HG02973 (cell line): ENCODE data around the gene PTGIR.

ENCODE experiments used
- ATAC-seq: cut with Tn5 transposase; IDR thresholded peaks from one replicate; pipeline ENCODE4 v1.9.1; 2021; ENCODE audit warnings: moderate library complexity; ENCODE audit not compliant: unreplicated experiment

Gene PTGIR

GRCh38 chr19:46616631-46617322 is 8.1 kb downstream of the PTGIR start:
- no peak for ATAC-seq

DNA sequence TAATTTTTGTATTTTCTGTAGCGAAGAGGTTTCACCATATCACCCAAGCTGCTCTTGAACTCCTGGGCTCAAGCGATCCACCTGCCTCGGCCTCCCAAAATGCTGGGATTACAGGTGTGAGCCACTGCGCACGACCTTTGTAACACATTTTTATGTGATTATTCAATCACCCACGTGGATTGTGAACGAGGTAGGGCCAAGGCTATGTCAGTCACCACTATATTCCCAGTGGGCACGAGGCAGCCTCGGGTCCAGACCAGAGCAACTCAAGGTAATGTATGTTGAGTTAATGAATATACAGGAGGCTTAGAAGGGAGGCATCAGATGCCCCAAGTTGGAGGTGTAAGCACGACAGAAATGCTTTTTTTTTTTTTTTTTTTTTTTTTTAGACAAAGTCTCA is 8.9 kb downstream of the PTGIR start:
- ATAC-seq = no peak

DNA sequence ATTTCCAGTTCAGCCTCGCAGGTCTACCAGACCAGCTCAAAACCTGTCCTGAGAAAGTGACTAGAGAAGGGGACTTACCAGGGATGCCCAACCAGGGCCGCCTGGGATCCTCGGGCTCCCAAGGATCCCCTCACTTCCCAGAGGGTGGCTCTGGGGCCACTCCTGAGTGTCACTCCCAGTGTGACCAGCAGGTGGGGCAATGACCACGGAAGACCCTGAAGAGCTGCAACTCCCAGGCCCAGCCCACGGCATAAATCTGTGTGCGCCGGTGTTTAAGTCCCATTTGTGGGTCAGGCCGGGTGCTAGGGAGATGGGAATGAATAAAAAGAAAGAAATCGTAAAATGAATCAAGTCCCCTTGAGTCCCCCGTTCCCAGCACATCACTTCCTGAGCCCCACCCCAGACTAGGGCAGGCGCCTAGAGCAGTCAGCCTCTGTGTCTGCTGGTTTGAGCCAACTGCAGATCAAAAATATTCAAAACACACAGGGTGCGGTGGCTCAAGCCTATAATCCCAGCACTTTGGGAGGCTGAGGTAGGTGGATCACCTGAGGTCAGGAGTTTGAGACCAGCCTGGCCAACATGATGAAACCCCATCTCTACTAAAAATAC is 10.7 kb downstream of the PTGIR start:
- ATAC-seq = no peak

GRCh38 chr19:46613525-46613924 is 11.4 kb downstream of the PTGIR start:
- ATAC-seq = no peak

DNA sequence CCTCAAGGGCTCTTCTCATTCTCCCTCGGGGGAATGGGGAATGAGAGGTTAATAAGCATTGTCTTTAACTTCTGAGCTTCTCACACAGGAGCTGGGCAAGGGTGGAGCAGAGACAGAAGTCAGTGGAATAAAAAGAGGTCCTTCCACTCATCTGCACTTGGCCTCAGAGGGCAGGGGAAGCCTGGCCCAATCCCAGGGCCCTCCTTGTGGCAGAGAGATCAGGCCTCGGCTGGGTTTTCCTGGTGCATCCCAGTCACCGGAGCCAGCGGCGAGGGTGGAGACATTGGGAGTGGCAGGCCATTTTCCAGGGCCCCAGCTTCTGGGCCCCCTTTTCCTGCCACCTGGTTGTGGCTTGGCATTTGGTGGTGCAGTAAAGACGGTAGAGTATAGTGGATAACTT is 13.1 kb downstream of the PTGIR start:
- no peak for ATAC-seq

- ATAC-seq = no peak
Observed at GRCh38 chr19:46610851-46611770, 13.8 kb downstream of the PTGIR start.

GRCh38 chr19:46610413-46610775 is 14.5 kb downstream of the PTGIR start:
- no peak for ATAC-seq

GRCh38 chr19:46609511-46610412 is 15.1 kb downstream of the PTGIR start:
- ATAC-seq = no peak

GRCh38 chr19:46608581-46609345 is 16.1 kb downstream of the PTGIR start:
- ATAC-seq = no peak

DNA sequence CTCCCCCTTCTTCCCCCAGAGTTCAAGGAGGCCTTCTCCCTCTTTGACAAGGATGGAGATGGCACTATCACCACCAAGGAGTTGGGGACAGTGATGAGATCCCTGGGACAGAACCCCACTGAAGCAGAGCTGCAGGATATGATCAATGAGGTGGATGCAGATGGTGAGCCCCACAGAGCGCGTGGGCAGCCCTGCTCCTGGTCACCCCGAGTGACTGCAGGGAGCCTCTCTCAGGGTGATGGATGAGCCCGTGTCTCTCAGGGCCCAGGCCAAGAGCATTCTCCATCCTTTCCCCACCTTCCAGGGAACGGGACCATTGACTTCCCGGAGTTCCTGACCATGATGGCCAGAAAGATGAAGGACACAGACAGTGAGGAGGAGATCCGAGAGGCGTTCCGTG is 16.7 kb downstream of the PTGIR start:
- no peak for ATAC-seq

GRCh38 chr19:46607448-46607841 is 17.4 kb downstream of the PTGIR start:
- ATAC-seq = no peak

DNA sequence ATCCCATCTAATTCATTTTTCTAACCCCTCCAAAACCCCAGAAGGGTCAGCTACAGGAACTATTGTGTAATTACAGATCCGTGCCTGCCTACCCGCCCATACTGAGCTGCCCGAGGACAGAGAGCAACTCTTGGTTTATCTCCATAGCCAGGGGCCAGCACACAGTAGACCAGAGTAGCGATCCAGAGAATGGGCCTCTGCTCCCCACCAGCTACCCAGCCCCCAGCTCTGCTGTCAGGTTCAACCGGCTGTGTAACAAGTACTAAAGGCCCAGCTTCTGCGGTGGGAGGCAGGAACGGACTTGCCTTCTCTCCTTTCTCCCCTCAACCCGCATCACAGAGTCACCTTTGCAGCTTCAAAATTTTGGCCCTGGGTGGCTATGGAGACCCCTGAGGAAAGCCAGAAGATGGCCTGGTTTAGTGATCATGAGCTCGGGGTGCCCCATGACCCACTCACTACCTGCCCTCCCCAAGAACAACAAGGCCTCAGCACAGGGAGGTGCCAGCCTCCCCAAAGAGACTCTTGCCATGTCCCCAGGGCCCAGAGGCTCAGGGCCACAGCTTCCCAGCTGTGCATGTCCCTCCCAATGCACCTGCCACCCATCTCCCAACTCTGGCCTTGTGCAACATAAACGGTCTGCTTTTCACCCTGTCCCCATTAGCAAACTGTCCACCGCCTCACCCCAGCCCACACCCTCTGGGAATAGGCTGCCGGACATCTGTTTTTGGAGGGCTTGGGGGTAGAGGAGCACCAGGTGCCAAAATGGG is 18.0 kb downstream of the PTGIR start:
- no peak for ATAC-seq

DNA sequence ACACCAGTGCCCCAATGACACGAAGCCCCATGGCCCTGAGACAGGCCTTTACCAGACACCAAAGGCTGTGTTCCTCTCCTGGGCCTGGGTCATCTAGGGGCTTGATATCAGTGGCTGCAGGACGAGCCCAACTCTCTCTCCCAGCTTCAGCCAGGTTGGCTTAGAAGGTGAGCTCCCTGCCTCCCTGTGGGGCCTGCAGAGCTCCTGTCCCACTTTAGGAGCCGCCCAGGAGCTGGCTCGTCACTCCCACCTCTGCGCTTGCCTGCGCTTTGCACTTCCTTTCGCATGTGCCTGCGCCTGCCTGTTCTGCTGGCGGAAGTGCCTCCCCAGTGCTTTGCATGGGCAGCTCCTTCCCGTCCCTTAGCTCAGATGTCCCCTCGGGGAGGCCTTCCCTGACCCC is 18.9 kb downstream of the PTGIR start:
- no peak for ATAC-seq

DNA sequence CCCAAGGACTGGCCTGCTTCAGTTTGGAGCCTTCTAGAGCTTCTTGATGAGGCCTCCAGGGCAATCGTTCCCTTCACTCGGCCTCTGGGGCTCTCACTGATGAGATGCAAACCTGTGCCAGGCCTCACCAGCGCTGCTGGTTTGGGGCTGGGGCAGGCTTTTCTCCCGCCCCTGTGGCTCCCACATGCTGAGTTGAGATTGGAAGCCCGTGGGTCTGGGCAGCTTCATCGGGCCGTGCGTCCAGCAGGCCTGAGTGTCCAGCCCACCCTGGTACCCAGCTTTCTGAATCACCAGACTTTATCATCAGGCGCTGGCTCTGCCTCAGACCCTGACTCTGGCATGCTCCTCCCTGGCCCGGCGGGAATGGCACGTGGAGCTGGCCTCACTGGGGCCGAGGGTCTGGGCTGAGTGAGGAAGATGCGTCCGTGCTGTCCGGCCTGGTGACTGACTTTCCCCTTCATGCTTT is 19.5 kb downstream of the PTGIR start:
- no peak for ATAC-seq

DNA sequence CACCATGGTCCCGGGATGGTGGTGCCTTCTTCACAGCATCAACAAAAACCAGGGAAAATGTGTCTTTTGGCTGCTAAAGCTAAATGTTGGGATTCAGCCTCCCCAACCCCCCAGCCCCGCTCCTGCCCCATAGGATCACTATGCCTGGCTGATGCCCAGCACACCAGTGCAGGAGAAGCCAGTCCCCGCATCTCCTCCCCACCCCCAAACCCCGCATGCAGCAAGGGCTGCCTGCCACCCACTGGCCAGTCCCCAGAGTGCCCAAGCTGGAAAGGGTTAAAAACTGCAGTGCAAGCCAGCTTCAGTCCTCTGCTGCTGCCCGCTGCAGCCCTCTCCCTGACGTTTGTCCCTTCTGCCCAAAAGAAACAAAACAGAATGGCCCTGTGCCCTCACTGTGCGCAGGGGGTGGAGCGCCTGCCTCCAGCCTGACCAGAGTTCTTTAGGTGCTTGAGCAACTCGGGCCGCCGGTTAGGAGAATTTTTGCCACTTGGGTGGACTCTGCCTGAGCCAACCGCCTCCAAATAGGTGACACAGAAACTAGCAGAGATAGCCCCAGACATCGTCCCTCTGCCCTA is 20.0 kb downstream of the PTGIR start:
- ATAC-seq = no peak

DNA sequence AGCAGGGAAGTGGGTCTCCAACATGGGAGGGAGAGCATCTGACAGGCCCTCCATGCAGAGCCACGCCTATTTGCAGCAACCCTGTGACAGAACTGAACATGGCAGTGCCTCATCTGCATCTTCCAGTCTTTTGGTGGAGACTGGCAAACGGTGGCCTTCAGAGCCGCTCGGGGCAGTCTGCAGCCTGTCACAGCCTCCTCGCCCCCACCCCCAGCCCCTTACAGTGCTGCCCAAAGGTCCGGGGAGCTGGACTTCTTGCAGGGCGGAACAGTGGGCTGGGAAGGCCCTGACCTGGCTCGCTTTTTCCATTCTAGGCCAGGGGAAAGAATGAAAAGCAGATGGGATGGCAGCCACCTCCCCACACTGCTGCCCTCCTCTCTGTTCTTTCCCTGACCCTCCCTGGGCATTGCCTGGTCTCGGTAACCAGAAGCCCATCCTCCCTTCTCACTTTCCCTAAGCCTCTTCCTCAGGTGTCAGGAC is 21.1 kb downstream of the PTGIR start:
- no peak for ATAC-seq

DNA sequence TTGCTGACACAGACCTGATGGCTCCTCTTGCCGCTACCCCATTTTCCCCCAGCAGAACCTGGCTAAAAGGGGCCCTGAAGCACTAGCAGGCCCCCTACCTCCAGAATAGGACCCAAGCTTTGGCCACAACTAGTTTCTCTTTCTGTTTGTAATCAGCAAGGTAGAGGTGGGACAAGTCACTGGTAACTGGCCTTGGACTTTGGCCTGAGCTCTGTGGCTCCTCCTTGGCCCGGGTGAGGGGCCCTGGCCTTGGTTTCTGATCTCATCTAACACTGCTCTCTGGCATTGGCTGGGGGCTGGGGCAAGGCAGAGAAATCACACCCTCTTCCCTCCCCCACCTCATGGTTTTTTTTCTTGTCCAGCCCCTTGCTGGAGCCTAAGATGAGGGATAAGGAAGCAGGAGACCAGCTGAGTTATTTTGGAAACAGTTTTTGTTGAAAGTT is 21.7 kb downstream of the PTGIR start:
- ATAC-seq = no peak

- ATAC-seq = no peak
Observed at GRCh38 chr19:46602392-46603194, 22.3 kb downstream of the PTGIR start.
